SHP77 treated with DMSO at 0.1 percent for 48 hours (cell line): ENCODE data around the gene FBXO42.

ENCODE experiments used
- DNase-seq: peaks from one replicate; lab custom pipeline; 2025; lab: John Stamatoyannopoulos, UW

Gene FBXO42

DNA sequence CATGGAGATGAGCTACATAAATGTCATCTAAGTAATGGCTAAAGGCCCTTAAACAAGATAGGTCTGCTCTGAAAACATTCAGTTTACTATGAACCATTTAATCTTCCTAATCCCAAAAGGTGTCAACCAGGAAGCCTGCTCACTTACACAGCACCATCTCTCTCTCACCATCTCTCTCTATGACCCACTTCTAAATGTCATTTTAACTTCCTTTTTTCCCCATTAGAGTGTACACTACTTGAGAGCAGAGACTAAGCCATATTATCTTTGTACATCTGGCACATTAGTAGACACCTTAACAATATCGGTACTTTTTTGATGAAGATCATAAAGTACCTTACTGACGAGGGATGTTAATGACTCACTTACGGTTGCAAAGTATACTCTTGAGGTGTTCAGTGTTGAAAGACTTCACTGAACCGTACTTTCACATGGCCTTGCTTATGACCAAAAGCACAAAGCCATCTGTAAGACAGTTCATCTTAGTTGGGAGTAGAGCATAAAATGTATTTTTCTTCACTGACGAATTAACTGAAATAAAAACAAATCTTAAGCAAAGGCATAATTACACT is 25.4 kb downstream of the FBXO42 start:
- DNase-seq: no peak

GRCh38 chr1:16324456-16324890 is 27.8 kb downstream of the FBXO42 start:
- DNase-seq: no peak

DNA sequence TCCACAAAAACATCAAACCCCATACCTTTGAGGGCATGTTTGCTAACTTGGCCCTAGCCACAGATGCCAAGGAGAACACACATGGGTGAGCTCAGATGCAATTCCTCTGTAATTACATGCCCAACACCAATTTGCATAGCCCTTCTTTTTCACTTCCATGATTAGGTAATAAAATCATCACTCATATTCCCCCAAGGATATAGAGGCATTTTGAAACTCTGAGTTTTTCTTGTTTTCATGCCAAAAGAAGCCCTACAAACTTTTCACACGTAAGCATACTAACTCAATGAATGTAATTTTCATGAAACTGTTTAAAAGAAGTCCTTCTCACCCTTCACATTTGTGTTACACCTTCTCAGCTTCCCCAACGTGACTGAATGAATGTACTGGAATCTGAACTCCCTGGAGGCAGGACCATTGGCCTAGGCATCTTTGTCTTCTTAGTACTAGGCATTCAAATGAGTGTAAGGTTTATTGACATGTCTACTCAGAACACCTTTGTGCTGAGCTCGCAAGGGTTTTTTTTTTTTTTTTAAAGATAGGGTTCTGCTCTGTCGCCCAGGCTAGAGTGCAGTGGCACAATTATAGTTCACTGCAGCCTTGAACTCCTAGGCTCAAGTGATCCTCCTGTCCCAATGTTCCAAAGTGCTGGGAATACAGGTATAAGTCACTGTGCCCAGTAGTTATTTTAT is 31.0 kb downstream of the FBXO42 start:
- no peak for DNase-seq

GRCh38 chr1:16318555-16318954 is 33.7 kb downstream of the FBXO42 start:
- no peak for DNase-seq

GRCh38 chr1:16315437-16315836 is 36.8 kb downstream of the FBXO42 start:
- no peak for DNase-seq

DNA sequence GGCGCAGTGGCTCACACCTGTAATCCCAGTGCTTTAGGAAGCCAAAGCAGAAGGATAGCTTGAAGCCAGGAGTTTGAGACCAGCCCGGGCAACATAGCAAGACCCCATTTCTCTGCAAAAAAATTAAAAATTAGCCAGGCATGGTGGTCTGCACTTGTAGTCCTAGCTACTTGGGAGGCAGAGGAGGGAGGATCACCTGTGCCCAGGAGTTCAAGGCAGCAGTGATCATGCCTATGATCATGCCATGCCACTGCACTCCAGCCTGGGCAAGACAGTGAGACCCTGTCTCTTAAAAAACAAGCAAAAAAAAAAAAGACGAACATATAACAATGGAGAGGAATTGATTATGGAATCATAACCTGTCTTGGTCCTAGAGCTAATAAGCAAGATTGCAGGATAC is 45.1 kb downstream of the FBXO42 start:
- no peak for DNase-seq

GRCh38 chr1:16302709-16303627 is 49.3 kb downstream of the FBXO42 start:
- DNase-seq: no peak

DNA sequence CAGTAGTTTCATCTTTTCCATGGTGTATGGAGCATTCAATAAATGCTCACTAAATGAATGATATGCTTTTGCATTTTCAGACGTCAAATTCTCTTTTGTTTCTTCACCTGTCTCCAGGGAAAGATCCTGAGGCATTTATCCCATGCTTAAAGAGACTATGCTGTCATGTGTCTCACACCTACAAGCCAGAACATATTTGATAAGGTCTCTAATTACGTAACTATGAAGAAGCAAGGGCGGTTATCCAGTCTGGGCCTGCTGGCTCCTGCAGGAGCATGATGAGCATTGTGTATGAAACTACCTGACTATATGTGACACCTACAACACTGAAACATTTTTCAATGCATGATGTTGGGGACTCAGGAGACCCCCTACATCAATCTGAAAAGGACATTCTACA is 51.8 kb downstream of the FBXO42 start:
- no peak for DNase-seq

- no peak for DNase-seq
Measured at GRCh38 chr1:16298653-16299052, 53.6 kb downstream of the FBXO42 start.

GRCh38 chr1:16296643-16297042 is 55.6 kb downstream of the FBXO42 start:
- no peak for DNase-seq

DNA sequence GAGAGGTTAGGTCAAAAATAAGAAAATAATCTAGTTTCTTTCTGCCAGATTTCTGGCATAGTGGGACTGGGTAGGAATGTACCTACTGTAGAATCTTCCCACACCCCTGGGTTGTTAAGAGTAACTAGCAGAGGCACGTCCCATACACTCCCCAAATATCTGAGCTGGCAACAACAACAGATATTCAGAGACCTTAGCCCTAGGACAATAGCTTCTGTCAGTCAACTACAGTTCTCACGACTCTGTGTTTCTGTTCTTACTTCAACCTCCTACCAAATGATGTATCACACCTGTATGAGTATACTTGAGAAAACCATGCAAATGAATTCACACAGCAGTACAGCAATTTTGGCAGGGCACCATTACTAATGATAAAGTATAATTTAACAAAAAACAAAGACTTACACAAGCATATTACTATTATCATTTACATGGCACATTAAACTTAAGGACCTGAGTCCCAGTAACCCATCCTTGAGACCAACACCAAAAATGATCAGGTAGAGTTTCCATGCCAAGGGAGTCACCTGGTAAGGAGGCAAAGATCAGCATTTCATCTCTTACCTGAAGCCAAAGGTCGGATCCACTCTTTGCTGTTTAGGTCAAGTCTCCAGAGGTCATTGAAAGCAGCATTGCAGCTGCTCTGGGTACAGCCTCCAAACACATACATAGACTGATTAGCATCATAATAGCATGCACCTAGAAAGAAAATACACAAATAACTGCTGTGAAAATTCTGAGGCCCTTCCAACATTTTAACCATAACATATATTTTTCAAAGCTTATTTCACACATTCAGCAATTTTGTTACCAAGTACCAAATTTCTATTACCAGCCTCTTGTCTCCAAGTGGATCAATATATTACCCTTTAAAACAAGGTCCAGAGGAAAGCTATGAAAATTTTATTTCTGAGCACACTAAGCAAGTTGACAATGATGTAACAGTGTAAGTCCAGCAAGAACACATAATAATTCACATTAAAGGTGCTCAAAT is 57.8 kb downstream of the FBXO42 start:
- no peak for DNase-seq

GRCh38 chr1:16293538-16293937 is 58.7 kb downstream of the FBXO42 start:
- DNase-seq: no peak

DNA sequence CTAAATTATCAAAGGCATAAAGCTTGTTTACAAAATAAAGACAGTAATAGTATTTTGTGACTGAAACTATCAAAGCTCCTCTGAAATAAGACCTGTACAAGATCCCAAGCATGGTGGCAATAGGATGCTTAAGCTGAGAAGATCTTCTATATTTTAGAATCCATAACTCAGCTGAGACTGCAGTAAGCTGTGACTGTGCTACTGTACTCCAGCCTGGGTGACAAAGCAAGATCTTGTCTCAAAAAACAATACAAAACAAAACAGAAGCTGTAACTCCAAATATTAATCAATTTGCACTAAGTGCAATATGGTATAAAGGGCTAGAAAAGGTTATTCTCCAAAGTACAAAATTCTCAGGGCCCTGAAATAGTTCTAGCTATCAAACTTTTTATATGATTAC is 59.5 kb downstream of the FBXO42 start:
- no peak for DNase-seq

DNA sequence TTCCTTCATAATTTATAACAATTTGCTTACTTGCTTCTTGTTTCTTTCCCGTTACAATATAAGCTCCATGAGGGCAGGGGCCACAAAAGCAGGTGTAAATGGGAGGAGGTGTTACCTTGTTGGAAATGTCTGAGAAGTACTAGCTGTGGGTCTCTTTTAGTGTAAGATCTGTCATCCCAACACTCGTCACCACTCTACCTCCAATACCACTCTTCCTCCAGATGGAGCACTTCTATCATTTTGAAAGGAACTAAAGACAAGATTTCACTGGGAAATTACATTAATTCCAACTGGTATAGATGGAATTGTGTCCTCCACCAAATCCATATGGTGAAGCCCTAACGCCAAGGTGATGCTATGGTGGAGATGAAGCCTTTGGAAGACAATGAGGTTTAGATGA is 62.3 kb downstream of the FBXO42 start:
- DNase-seq: no peak

DNA sequence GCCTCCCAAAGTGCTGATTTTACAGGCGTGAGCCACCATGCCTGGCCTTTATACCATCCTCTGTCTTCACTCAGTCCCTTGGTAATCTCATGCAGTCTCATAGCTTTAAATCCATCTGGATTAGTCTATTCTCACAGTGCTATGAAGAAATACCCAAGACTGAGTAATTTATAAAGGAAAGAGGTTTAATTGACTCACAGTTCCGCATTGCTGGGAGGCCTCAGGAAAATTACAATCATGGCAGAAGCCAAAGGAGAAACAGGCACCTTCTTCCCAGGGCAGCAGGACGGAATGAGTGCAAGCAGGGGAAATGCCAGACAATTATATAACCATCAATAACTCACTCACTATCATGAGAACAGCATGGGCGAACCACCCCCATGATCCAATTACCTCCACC is 66.2 kb downstream of the FBXO42 start:
- DNase-seq: no peak

DNA sequence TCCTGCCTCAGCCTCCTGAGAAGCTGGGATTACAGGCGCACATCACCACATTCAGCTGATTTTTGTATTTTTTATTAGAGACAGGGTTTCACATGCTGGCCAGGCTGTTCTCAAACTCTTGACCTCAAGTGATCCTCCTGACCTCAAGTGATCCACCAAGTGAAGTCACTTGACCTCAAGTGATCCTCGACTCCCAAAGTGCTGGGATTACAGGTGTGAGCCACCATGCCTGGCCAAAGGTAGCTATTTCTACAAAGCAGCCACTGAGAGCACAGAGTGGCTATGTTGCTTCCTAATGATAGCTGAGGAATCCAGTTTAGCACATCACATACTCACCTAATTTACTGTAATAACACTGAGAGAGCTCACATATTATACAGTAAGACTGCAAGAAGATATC is 70.5 kb downstream of the FBXO42 start:
- no peak for DNase-seq

GRCh38 chr1:16279186-16279585 is 73.1 kb downstream of the FBXO42 start:
- DNase-seq: no peak

DNA sequence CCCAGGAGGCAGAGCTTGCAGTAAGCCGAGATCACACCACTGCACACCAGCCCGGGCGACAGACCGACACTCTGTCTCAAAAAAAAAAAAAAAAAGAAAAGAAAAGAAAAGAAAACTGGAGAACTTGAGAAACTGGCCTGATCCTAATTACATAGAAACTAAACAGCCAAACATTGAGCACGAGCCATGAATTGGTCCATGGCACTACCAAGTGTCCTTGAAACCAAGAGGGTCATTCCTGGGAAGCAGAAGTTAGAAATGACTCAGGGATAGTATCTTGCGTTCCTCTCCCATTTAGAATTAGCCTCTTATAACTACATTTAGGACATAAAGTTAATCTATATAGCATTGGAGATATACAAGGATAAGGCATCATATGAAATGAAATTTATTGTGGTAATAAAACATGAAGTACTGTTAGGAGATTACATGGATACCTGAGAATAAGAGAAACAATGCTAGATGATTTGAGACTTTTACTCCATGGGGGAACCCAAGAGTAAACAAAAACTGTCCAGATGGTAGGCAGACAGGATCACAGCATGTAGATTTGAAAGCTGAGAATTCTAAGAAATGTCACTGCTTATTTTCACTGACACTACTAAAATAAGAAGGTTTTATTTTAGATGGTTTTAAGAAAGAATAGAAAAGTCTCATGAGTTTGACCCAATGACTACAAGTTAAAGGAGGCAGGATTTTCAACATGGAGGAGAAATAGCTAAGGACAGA is 75.8 kb downstream of the FBXO42 start:
- DNase-seq: no peak

- DNase-seq: no peak
Measured at GRCh38 chr1:16275591-16275990, 76.7 kb downstream of the FBXO42 start.

GRCh38 chr1:16267690-16268180 is 84.5 kb downstream of the FBXO42 start:
- no peak for DNase-seq
